HL-60 (cell line): ENCODE data around the gene IQSEC3.

Source experiments
- DNase-seq, 2 experiments: peaks; one replicate each; pipeline ENCODE4 v3.0.0-alpha.2; 2010 to 2020; ENCODE audit warnings: low read depth in 1 of 2, low spot score in 1 of 2
- H3K27ac ChIP-seq: fragments of 250-450 bp; sonication (Bioruptor Pico); replicated peaks from 2 replicates; pipeline ENCODE4 v1.5.1; 2020; ENCODE audit warnings: mild to moderate bottlenecking, moderate library complexity
- H3K27me3 ChIP-seq: fragments of 250-450 bp; sonication (Bioruptor Pico); 2 replicates; pipeline ENCODE4 v1.5.1; 2021; ENCODE audit warnings: mild to moderate bottlenecking, moderate library complexity; ENCODE audit not compliant: insufficient read depth, poor library complexity, severe bottlenecking
- H3K4me3 ChIP-seq: replicated peaks from 2 replicates; pipeline ENCODE4 v1.5.1; 2011; ENCODE audit warnings: mild to moderate bottlenecking, control low read depth, low read length; ENCODE audit not compliant: insufficient read depth
- CTCF ChIP-seq: IDR thresholded peaks from one replicate; pipeline ENCODE4 v1.5.1; 2011; ENCODE audit warnings: low read length, control low read depth, inconsistent platforms; ENCODE audit not compliant: insufficient read depth
- GABPA ChIP-seq: IDR thresholded peaks from 2 replicates; pipeline ENCODE4 v1.6.1; 2012; ENCODE audit warnings: low read depth
- POLR2AphosphoS5 ChIP-seq: IDR thresholded peaks from 2 replicates; pipeline ENCODE4 v1.6.1; 2012; ENCODE audit warnings: low read depth
- REST ChIP-seq: IDR thresholded peaks from 2 replicates; pipeline ENCODE4 v1.6.1; 2012; ENCODE audit warnings: low read depth; ENCODE audit not compliant: insufficient replicate concordance
- SPI1 ChIP-seq: IDR thresholded peaks from 2 replicates; pipeline ENCODE4 v1.6.1; 2012; ENCODE audit warnings: low read depth, mild to moderate bottlenecking, borderline replicate concordance

The IQSEC3 gene

GRCh38 chr12:224330-224729, 157.8 kb downstream of the IQSEC3 start:
- H3K27ac ChIP-seq: no peak overlapping the region
- H3K27me3 ChIP-seq: no peaks in the 10 kb centered on the region
- TF ChIP-seq GABPA: no peak
- TF ChIP-seq REST: no peak
- TF ChIP-seq CTCF: no peak
- TF ChIP-seq SPI1: no peak
- no peak for TF ChIP-seq POLR2AphosphoS5
- DNase-seq: no peak
- H3K4me3 ChIP-seq: no peak overlapping the region

DNA sequence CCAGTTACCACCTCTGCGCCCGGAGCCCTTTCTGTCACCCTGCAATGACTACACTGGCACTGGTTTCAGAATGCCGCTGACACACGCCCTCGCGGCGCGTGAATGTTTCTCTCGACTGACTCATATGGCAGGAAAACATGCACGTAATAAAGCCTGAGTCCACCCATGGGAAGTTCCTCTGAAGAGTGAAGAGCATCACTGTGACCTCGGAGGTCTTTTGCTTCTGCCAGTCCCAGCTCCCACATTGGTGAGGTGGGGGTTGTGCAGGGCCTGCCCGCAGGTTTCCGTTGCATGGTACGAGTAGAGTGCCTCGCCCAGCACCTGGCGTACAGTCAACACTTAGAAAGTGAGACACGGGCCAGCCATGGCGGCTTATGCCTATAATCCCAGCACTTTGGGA, 158.4 kb downstream of the IQSEC3 start:
- H3K27me3 ChIP-seq: no peaks in the 10 kb centered on the region
- DNase-seq: no peak
- TF ChIP-seq REST (no peak), POLR2AphosphoS5 (no peak), SPI1 (no peak), GABPA (no peak), CTCF (no peak)

GRCh38 chr12:226401-226800, 159.8 kb downstream of the IQSEC3 start:
- no peak for TF ChIP-seq CTCF
- no peak overlapping the region for H3K4me3 ChIP-seq
- no peaks in the 10 kb centered on the region for H3K27me3 ChIP-seq
- no peak for DNase-seq
- H3K27ac ChIP-seq: no peak overlapping the region

More for the DNA sequence above, 158.4 kb downstream of the IQSEC3 start:
- H3K27ac ChIP-seq: no peak overlapping the region
- H3K4me3 ChIP-seq: no peak overlapping the region

GRCh38 chr12:227286-227915, 160.8 kb downstream of the IQSEC3 start:
- H3K27me3 ChIP-seq: no peaks in the 10 kb centered on the region
- no peak for TF ChIP-seq CTCF
- DNase-seq: no peak
- H3K4me3 ChIP-seq: no peak overlapping the region
- no peak overlapping the region for H3K27ac ChIP-seq
